SIG-M5 (cell line): ENCODE data around the gene C16orf74.
A peak's percentile ranks its signal among the peaks of the same experiment; 100 is the strongest.

Experiments
- DNase-seq: peaks from one replicate; lab custom pipeline; 2025; lab: John Stamatoyannopoulos, UW

Gene C16orf74

GRCh38 chr16:85746460-85747215, 4.3 kb downstream of the C16orf74 start:
- no peak for DNase-seq

DNA sequence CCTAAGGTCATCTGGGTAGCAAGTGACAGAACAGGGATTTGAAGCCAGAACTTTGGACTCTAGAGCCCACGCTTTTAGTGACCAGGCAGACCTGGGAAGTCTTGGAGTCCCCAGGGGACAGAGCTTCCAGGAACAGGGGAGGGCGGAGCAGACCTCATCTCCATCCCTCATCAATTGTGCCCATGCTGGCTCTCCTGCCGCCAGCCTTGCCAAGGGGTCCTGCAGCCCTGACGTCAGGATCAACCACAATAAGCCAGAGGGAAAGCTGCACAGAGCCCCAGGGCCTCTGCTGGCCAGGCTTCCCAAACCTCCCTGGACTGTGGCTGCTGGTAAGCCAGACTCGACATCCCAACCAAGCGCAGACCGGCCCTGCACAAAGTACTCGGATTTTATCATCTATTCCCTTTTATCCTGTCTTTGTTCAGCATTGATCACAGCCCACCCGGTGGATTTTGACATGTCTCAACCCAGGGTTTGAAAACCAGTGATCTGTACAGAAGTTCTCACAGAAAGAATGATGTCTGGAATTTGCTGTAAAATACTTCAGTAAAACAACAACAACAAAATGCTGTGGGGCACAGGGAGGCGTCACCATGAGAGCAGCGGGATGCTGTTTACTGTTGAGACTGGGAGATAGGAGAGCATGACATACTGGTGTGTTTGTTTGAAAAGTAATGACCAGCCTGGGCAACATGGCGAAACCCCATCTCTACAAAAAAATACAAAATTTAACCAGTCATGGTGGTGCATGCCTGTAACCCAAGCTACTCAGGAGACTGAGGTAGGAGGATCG, 11.8 kb downstream of the C16orf74 start:
- no peak for DNase-seq

DNA sequence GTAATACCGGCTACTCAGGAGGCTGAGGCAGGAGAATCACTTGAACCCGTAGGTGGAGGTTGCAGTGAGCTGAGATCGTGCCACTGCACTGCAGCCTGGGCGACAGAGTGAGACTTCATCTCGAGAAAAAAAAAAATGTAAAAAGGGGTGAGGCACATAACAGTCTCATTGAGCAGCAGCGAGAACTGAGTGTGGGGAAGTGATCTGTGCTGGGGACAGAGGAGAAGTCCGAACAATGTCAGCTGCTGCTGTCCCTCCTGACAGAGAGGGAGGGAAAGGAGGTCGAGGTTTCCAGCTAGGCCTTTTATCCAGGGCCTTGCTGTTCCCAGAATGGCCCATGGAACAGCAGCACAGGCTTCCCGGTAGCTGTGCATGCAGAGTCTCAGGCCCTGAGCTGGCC, 14.0 kb downstream of the C16orf74 start:
- no peak for DNase-seq

DNA sequence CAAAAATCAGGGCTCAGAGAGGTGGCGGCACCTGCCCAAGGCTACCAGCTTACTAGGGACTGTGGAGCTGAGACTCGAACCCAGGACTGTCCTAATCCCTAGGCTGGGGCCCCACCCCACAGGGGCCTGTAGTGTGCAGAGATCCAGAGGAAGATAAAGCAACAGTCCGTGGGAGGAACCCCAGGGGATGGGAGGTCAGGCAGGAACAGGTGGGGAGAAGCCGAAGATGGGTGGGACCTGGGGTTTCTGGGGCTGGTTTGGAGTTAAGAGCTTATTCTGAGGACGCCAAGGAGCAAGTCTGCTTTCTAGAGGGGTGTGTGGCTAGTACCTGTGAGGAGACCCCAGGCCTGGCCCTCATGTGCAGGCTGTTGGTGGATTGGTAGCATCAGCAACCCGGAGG, 14.9 kb downstream of the C16orf74 start:
- no peak for DNase-seq

GRCh38 chr16:85735225-85735635, 15.7 kb downstream of the C16orf74 start:
- no peak for DNase-seq

- DNase-seq: no peak
These were observed 16.4 kb downstream of the C16orf74 start for GRCh38 chr16:85734311-85735017.

DNA sequence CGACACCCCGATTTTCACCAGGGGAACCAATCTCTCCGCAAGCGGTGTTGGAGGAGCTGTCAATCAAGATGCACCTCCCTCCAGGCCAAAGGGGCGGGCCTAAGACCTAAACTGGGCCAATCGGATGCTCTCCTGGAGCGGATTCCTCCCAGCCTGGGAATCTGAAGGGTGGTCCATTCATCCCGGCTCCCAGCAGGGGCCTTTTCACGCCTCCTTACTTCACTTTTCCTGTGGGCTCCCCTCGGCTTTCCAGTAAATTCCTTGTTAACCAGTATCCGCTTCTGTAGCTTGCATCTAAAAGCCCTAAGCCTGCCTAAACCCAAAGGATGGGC, 17.1 kb downstream of the C16orf74 start:
- DNase-seq: no peak

DNA sequence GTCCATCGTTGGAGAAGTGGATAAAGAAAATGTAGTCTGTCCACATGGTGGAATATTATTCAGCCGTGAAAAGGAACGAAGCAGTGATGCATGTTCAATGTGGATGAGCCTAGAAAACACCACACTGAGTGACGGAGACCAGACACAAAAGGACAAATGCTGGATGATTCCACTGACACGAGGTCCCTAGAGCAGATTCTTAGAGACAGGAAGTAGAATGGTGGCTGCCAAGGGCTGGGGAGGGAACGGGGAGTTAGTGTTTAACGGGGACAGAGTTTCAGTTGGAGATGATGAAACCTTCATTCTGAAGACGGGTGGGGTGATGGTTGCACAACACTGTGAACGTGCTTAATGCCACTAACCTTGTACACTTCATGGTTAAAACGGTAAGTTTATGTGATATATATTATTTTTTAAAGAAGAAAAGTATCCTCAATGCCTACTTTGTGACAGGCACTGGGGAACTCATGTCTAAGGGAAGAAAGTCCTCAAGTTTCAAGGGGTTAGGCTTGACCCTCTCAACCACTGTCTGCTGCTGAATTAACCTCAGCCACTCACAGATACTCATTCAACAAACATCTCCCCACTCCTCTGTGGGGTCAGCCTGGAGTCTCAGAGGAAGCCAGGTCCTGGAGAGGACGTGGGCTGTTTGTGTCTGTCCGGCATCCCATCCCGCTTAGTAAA, 17.6 kb downstream of the C16orf74 start:
- peak; percentile 72 for DNase-seq

GRCh38 chr16:85731179-85731578, 19.7 kb downstream of the C16orf74 start:
- DNase-seq: no peak

- DNase-seq: no peak
These were observed 20.8 kb downstream of the C16orf74 start for GRCh38 chr16:85730186-85730465.

DNA sequence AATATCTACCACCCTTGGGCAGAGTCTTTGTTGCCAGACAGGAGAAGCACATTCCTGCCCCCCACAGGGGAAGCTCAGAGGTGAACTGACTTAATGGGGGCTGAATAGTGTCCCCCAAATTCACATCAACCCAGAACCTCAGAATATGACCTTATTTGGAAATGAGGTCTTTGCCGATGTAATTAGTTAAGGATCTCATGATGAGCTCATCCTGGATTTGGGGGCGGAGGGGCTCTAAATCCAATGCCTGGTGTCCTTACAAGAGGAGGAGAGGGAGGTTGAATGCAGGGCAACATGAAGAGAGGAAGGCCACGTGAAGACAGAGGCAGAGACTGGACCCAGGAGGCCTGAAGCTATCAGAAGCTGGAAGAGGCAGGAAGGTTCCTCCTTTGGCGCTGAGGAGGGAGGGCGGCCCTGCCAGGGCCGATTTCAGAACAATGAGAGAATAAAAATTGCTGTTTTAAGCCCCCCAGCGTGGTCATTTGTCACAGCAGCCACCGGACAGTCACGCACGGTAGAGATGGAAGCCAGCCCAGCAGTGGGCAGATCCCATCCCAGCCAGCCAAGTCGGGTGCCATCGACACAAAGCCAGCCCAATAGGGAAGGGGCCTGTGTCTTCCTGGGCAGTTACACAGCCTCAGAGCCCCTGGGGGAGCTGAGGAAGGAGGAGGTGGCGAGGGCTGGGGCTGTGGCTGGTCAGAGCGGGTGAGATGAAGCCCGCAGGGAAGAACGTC, 21.3 kb downstream of the C16orf74 start:
- DNase-seq: no peak

GRCh38 chr16:85728879-85729278, 22.0 kb downstream of the C16orf74 start:
- no peak for DNase-seq

- no peak for DNase-seq
These were observed 26.0 kb downstream of the C16orf74 start for GRCh38 chr16:85724936-85725335.

DNA sequence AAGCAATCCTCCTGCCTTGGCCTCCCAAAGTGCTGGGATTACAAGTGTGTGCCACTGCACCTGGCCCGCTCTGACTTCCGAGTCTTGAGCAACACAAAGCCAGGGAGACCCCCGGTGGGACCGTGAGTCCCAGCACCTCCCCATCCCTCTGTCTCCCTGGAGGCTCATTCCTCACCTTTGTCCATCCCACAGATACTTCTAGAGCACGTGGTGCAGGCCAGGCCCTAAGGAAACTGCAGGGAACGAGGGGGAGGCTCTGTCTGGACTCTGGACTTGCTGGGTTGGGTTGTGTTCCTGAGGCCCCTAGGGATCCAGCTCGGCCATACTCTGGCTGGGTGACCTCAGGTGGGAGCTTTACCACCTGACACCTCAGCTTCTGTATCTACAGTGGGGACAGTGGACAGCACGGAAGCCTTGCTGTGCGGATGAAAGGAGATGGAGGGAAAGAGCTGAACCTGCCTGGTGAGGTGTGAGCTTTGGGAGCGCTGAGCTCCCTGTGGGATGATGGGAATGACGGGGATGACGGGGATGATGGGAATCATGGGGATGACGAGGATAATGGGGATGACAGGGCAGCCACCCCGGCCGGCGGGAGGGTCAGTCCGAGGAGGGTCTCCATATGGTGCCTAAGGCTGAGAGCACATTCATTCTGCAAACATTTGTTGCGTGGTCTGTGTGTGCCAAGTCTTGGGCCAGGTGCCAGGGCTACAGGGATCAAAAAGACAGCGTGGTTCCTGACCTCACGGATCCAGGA, 26.6 kb downstream of the C16orf74 start:
- DNase-seq: no peak

DNA sequence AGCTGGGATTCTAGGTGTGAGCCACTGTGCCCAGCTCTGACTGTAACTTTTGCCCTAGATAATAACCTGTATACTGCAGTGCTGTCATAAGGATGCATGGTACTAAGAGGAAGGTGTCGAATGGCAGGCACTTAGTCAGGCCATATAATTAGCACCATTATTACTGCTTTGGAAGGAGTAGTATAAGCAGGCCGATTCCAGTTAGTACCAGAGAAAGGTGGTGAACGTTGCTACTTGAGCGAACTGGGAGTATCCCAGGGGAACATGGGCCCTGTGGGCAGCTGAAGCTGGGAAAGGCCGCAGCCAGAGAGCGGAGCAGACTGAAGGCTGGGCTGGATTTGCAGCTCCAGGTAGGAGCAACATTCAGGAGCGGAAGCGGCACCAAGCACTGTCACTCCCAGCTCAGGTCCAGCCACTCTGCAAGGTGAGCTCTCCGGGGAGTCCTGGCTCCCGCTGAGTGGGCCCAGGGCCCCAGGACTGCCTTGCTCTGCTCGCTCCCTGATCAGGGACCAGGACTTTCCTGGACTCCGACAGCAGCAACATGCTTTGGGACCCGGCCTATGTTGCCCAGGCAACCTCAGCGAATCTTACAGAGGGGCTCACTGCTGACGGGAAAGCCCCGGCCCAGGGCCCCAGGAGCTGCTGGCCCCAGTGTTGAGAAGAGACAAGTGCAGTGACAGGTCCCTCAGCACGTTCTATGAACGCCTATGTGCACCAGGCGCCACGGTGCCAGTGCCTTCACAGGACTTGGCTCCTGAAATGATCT, 28.6 kb downstream of the C16orf74 start:
- DNase-seq: no peak

DNA sequence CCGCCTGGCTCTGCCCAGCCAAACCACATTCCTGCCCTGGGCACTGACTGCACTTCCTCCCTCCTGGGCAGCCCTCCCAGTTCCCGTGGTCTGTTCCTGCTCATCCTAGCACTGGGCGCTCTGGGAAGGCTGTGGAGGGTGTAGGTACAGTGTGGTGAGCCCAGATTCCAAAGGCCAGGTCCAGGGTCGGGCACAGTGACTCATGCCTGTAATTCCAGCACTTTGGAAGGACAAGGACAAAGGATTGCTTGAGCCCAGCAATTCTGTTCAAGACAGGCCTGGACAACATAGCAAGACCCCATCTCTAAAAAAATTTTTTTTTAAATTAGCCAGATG, 30.6 kb downstream of the C16orf74 start:
- no peak for DNase-seq

GRCh38 chr16:85719605-85720301, 31.1 kb downstream of the C16orf74 start:
- DNase-seq: no peak

GRCh38 chr16:85718682-85719081, 32.2 kb downstream of the C16orf74 start:
- no peak for DNase-seq

DNA sequence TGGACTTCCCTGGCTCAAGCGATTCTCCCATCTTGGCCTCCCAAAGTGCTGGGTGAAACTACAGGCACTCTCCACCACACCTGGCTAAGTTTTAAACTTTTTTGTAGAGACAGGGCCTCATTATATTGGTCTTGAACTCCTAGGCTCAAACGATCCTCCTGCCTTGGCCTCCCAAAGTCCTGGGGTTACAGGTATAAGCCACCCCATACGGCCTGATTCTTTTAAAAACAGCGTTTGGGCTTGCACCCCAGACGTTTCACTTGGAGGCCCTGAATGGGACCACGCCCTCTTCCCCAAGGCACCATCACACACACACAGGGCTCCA, 32.8 kb downstream of the C16orf74 start:
- no peak for DNase-seq
